Measurements from ENCODE around the gene GUCD1. TPM values are rescaled to one million over a fixed set of nuclear protein-coding genes. Genes with fewer than 3 reads are reported as not detected.

Gene GUCD1
- total and polyA plus RNA-seq, 10 of the 15 experiments (the other 5 are each of a cell fraction or from before 2014, with no cell fraction given): 56.0 to 177 (median 88.2) TPM

- no peak overlapping the region for H3K9ac ChIP-seq (ENCODE audit: control insufficient read depth, insufficient read depth, low read length)
- H4K20me1 ChIP-seq (ENCODE audit: control insufficient read depth, insufficient read depth): no peaks in the 10 kb centered on the region
Observed at GRCh38 chr22:24588757-24589481, 34.0 kb upstream of the GUCD1 start.

DNA sequence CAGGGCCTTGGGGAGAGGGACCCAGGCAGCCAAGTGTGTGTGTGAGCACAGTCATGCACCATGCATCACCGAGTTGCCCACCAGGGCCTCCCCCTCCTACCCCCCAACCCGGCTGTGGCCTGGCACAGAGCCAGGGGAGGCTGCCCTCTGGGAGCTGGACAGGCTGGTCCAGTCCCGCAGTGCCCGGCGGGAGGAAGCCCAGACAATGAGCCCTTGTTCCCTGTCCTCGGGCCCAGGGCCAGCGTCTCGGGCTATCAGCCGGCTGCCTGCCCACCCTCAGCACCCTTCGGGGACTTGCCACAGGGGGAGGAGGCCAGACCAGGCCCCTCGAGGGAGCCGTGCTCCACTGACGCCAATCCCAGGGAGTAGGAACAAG, 33.4 kb upstream of the GUCD1 start:
- 37% methylated on average over 13 of the region's 13 CpGs for WGBS (ENCODE audit: insufficient coverage, insufficient replicate concordance, low lambda C conversion rate, missing lambda C conversion rate)
- Histone ChIP-seq H3K4me1 (ENCODE audit: control insufficient read depth, insufficient read depth, low read length) (no peaks in the 10 kb centered on the region), H3K9ac (ENCODE audit: control insufficient read depth, insufficient read depth, low read length) (no peak overlapping the region), H3K27me3 (replicated peaks in 1 of 2; ENCODE audit: control insufficient read depth in 2 of 2, insufficient read depth in 2 of 2, low read length in 1 of 2) (no peaks in the 10 kb centered on the region), H3K27ac (ENCODE audit: control insufficient read depth, insufficient read depth) (no peak overlapping the region), H4K20me1 (ENCODE audit: control insufficient read depth, insufficient read depth) (no peaks in the 10 kb centered on the region), H3K36me3 (ENCODE audit: control insufficient read depth in 2 of 2, insufficient read depth in 2 of 2, low read length in 1 of 2) (no peaks in the 10 kb centered on the region), H3K4me3 (no peak overlapping the region), H3K4me2 (ENCODE audit: control insufficient read depth, insufficient read depth) (no peak overlapping the region), H2AFZ (ENCODE audit: control insufficient read depth, low read depth, low read length) (no peak overlapping the region), H3K9me3 (replicated peaks; ENCODE audit: control insufficient read depth, insufficient read depth, low read length) (no peaks in the 10 kb centered on the region), H3K79me2 (ENCODE audit: control insufficient read depth, insufficient read depth, low read length) (no peaks in the 10 kb centered on the region)
- RAD21 ChIA-PET (ENCODE audit: unreplicated experiment): no interaction called here
- CTCF ChIA-PET: no interaction called here
- SMC1A ChIA-PET (ENCODE audit: uncharacterized antibody, unreplicated experiment): no interaction called here
- in situ Hi-C loops (cut with MboI): no loop called here
- POLR2A ChIA-PET: no interaction called here
- no peak for ATAC-seq
- DNase-seq (ENCODE audit: low read depth, low spot score): no peak
- intact Hi-C loops (cut with micrococcal nuclease; ENCODE audit: unreplicated experiment): no loop called here
- BruUV-seq (replicated peaks): no TSS peak
- FAIRE-seq: no peak
- TF ChIP-seq SP1 (IDR thresholded peaks at IDR 0.05; ENCODE audit: low read depth, low read length): no peak
- TF ChIP-seq TBL1XR1 (IDR thresholded peaks at IDR 0.05; ENCODE audit: low read depth, low read length): no peak
- TF ChIP-seq REST (IDR thresholded peaks at IDR 0.05; ENCODE audit: low read depth, low read length): no peak
- no peak for TF ChIP-seq EP300 (IDR thresholded peaks at IDR 0.05; ENCODE audit: borderline replicate concordance in 1 of 2, control insufficient read depth in 1 of 2, low read depth in 2 of 2, low read length in 2 of 2)
- TF ChIP-seq SRF (IDR thresholded peaks at IDR 0.05; ENCODE audit: low read depth in 2 of 2, low read length in 2 of 2): no peak

More at GRCh38 chr22:24588757-24589481, 34.0 kb upstream of the GUCD1 start:
- intact Hi-C loops (cut with micrococcal nuclease; ENCODE audit: unreplicated experiment): no loop called here
- POLR2A ChIA-PET: no interaction called here
- in situ Hi-C loops (cut with MboI): no loop called here
- ATAC-seq (no peak), DNase-seq (ENCODE audit: low read depth, low spot score) (no peak), FAIRE-seq (no peak)
- no peak overlapping the region for H3K4me2 ChIP-seq (ENCODE audit: control insufficient read depth, insufficient read depth)
- H3K4me1 ChIP-seq (ENCODE audit: control insufficient read depth, insufficient read depth, low read length): no peaks in the 10 kb centered on the region
- WGBS (ENCODE audit: insufficient coverage, insufficient replicate concordance, low lambda C conversion rate, missing lambda C conversion rate): 74% methylated on average over 21 of the region's 21 CpGs
- CTCF ChIA-PET: no interaction called here
- no peaks in the 10 kb centered on the region for H3K27me3 ChIP-seq (replicated peaks in 1 of 2; ENCODE audit: control insufficient read depth in 2 of 2, insufficient read depth in 2 of 2, low read length in 1 of 2)
- no TSS peak for BruUV-seq (replicated peaks)
- H3K4me3 ChIP-seq: no peak overlapping the region
- H3K27ac ChIP-seq (ENCODE audit: control insufficient read depth, insufficient read depth): no peak overlapping the region
- H3K9me3 ChIP-seq (replicated peaks; ENCODE audit: control insufficient read depth, insufficient read depth, low read length): no peaks in the 10 kb centered on the region
- no peak overlapping the region for H2AFZ ChIP-seq (ENCODE audit: control insufficient read depth, low read depth, low read length)
- SMC1A ChIA-PET (ENCODE audit: uncharacterized antibody, unreplicated experiment): no interaction called here
- RAD21 ChIA-PET (ENCODE audit: unreplicated experiment): no interaction called here
- H3K36me3 ChIP-seq (ENCODE audit: control insufficient read depth in 2 of 2, insufficient read depth in 2 of 2, low read length in 1 of 2): no peaks in the 10 kb centered on the region
- TF ChIP-seq, protein P1, sequence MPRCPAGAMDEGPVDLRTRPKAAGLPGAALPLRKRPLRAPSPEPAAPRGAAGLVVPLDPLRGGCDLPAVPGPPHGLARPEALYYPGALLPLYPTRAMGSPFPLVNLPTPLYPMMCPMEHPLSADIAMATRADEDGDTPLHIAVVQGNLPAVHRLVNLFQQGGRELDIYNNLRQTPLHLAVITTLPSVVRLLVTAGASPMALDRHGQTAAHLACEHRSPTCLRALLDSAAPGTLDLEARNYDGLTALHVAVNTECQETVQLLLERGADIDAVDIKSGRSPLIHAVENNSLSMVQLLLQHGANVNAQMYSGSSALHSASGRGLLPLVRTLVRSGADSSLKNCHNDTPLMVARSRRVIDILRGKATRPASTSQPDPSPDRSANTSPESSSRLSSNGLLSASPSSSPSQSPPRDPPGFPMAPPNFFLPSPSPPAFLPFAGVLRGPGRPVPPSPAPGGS (IDR thresholded peaks at IDR 0.05; ENCODE audit: borderline replicate concordance, insufficient read depth, low read depth, low read length, poor library complexity, severe bottlenecking): no peak
- TF ChIP-seq EED (IDR thresholded peaks at IDR 0.05; ENCODE audit: low read depth) (no peak), BACH1 (IDR thresholded peaks at IDR 0.05; ENCODE audit: borderline replicate concordance) (no peak)
- no peaks in the 10 kb centered on the region for H3K79me2 ChIP-seq (ENCODE audit: control insufficient read depth, insufficient read depth, low read length)

All from GM12878 (cell line).